GM21423 (cell line): ENCODE data around the gene CLCNKA.
"Not testable (repeated sequence)": the region's sequence is repeated elsewhere in the genome, so short reads cannot be mapped to it uniquely, and the experiment has no call there.

Experiments used
- ATAC-seq: cut with Tn5 transposase; IDR thresholded peaks from one replicate; pipeline ENCODE4 v1.9.1; 2021; ENCODE audit warnings: mild to moderate bottlenecking, moderate library complexity; ENCODE audit not compliant: unreplicated experiment

Gene CLCNKA

DNA sequence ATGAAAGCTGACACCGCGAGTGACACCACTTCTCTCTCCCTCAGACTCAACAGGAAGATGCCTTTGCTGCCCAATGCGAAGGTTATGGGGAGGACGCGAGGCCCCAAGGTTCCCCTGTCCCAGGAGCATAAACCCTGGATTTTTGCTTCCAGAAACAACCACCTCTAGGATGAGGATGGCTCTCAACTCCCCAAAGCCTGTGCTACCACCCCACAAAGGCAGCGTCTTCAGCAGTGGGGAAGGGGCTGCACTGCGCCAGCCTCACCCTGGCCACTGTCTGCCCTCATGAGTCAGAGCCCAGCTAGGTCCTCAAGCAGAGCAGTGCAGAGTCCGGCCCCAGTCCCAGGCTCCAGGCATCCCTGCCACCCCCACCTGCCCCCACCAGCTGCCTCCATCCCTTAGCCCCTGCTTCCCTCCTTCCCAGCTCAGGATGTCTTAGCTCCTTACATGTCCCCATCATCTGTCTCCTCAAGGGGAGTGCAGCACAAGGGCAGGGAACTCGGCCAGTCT, 24.7 kb upstream of the CLCNKA start:
- no peak for ATAC-seq

- ATAC-seq = no peak
Measured at GRCh38 chr1:15997637-15998280, 24.1 kb upstream of the CLCNKA start.

DNA sequence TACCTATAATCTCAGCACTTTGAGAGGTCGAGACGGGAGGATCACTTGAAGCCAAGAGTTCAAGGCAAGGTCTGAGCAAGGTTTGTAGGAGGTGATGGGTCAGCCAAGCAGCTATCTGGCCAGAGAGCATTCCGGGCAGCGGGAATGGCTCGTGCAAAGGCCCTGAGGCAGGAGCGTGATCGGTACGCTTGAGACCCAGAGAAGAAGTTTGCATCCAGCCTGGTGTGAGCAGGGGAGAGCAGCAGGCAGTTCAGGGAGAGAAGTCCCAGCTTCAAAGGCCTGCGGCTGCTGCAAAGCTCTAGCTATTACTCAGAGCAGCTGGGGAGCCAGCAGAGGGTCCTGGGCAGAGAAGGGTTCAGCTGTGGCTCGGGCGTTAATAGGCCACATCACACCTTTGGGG, 22.9 kb upstream of the CLCNKA start:
- ATAC-seq = no peak

- ATAC-seq = not testable (repeated sequence)
Measured at GRCh38 chr1:16001274-16001673, 20.6 kb upstream of the CLCNKA start.

DNA sequence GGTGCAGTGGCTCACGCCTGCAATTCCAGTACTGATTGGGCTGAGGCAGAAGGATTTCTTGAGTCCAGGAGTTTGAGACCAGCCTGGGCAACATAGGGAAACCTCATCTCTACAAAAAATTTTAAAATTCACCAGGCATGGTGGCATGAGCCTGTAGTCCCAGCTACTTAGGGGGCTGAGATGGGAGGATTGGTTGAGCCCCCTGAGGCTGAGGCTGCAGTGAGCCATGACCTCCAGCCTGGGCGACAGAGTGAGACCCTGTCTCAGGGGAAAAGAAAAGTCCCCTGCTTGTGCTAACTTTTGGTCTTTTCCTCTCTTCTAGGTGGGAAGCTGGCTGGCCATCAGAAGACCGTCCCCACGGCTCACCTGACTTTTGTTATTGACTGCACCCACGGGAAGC, 16.2 kb upstream of the CLCNKA start:
- ATAC-seq = no peak

DNA sequence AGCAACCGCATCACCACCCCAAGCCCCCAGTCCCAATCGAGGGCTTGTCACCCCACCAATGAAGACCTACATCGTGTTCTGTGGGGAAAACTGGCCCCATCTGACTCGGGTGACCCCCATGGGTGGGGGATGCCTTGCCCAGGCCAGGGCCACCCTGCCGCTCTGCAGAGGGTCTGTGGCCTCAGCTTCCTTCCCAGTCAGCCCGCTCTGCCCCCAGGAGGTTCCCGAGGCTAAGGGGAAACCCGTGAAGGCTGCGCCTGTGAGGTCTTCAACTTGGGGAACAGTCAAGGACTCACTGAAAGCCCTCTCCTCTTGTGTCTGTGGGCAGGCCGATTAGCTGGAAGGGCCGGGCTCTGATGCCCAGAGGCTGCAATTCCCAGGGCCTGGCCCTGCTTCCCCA, 15.8 kb upstream of the CLCNKA start:
- ATAC-seq = no peak

DNA sequence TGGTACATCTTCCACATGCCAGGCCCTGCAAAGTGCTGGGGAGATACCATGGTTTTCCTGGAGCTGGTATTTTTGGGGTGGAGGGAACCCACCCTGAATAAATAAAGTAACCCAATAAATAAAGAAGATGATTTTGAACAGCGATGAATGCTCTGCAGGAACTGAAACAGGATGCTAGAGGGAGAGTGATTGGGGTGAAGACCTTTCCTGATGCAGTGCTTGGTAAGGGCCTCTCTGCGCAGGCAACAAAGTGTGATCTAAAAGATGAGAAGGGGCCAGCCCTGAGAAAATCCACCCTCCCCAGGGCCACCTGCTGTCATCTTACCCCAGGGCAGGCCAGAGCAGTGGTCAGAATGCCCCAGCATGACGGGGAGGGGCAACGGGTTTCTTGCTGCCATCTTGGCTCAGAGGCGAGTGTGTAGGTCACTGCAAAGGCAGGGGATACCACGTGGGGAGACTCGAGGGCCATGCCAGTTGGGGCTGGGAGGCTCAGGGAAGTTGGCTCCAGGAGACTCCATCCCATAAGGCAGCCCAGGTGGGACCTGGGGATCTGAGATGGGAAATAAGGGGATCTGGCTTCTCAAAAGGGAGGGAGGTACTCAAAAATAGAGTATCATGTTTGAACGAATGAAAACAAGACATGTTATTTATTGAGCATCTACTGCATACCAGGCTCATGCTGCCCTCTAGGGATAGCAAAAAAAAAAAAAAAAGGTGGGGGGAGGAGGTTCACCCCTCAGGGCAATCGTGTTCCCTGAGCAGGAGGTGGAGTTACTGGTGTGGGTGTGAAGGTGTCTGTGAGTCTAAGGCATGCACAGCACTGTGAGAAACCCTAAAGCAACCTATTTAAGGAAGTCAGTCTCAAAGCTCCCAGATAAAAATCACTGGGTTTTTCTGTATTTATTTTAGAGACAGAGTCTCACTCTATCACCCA, 15.0 kb upstream of the CLCNKA start:
- ATAC-seq = no peak

- no peak for ATAC-seq
Measured at GRCh38 chr1:16007671-16008341, 14.0 kb upstream of the CLCNKA start.

DNA sequence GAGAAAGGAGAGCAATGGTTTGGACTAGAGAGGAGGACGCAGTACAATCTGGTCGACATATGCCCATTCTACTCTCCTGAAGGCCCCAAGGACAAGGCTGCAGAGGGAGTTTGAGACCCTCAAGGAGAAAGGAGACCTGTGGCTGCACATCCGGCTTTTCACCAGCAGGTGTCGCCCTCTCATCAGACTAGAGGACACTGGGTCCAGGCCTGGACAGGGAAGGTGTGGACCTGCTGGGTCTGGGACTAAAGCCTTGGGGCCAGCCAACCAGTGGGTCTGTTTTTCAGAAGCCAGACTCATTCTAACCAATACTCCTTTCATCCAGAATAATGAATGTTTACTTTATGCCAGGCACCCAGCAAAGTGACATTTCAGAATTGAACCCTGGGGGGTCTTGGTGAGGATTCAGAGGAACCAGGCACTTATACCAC, 12.8 kb upstream of the CLCNKA start:
- no peak for ATAC-seq

- ATAC-seq = no peak
Measured at GRCh38 chr1:16009678-16010077, 12.2 kb upstream of the CLCNKA start.

GRCh38 chr1:16010837-16011236, 11.0 kb upstream of the CLCNKA start:
- no peak for ATAC-seq

GRCh38 chr1:16011936-16012589, 9.8 kb upstream of the CLCNKA start:
- ATAC-seq = no peak

- ATAC-seq = no peak
Measured at GRCh38 chr1:16012590-16013219, 9.1 kb upstream of the CLCNKA start.

GRCh38 chr1:16013220-16013907, 8.5 kb upstream of the CLCNKA start:
- ATAC-seq = no peak

- no peak for ATAC-seq
Measured at GRCh38 chr1:16013908-16014258, 8.0 kb upstream of the CLCNKA start.

GRCh38 chr1:16014509-16015482, 7.0 kb upstream of the CLCNKA start:
- no peak for ATAC-seq

GRCh38 chr1:16015491-16015890, 6.3 kb upstream of the CLCNKA start:
- no peak for ATAC-seq

GRCh38 chr1:16015960-16016901, 5.6 kb upstream of the CLCNKA start:
- ATAC-seq = no peak
